Memory B cell (primary cell): ENCODE results near the gene RNU6-1.

Experiments
- ATAC-seq: fragments of 150-1000 bp; cut with Tn5 transposase; 2 replicates; pipeline ENCODE4 v1.10.0; 2021; ENCODE audit warnings: low read depth, mild to moderate bottlenecking, moderate library complexity
- DNase-seq, 2 donors: peaks; one replicate each; pipeline ENCODE4 v3.0.0; 2022; ENCODE audit warnings: low spot score in 2 of 2
- H3K27ac Mint-ChIP-seq: one replicate; pipeline ENCODE4 v1.8.0; 2022; ENCODE audit warnings: mild to moderate bottlenecking, moderate library complexity, mixed read lengths
- H3K27me3 Mint-ChIP-seq: one replicate; pipeline ENCODE4 v1.8.0; 2022; ENCODE audit warnings: mixed read lengths
- H3K36me3 Mint-ChIP-seq: one replicate; pipeline ENCODE4 v1.8.0; 2022; ENCODE audit warnings: mild to moderate bottlenecking, mixed read lengths
- H3K4me1 Mint-ChIP-seq: one replicate; pipeline ENCODE4 v1.8.0; 2022; ENCODE audit warnings: mixed read lengths
- H3K4me3 Mint-ChIP-seq: one replicate; pipeline ENCODE4 v1.8.0; 2022; ENCODE audit warnings: mild to moderate bottlenecking, moderate library complexity, mixed read lengths
- H3K9me3 Mint-ChIP-seq: one replicate; pipeline ENCODE4 v1.8.0; 2022; ENCODE audit warnings: mixed read lengths

Gene RNU6-1

DNA sequence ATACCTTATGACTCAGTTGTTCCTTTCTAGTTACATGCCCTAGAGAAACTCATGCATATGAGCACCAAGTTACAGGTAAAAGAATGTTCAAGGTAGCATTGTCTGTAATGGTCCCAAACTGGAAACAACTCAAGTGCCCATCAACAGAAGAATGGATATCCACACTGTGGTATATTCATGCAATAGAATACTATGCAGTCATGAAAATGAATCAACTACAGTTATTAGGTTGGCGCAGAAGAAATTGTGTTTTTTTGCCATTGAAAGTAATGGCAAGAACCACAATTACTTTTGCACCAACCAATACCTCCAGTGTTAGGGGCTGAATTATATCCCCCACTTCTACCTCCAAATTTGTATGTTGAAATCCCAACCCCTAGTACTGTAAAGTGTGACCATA is 9.7 kb upstream of the RNU6-1 start:
- Mint-ChIP-seq H3K4me3 (no peak overlapping the region), H3K27ac (no peak overlapping the region), H3K9me3 (no peaks in the 10 kb centered on the region), H3K4me1 (peaks cover 13% of the 10 kb centered on the region), H3K27me3 (peaks cover 8% of the 10 kb centered on the region), H3K36me3 (no peaks in the 10 kb centered on the region)
- no peak for DNase-seq
- ATAC-seq = no peak

DNA sequence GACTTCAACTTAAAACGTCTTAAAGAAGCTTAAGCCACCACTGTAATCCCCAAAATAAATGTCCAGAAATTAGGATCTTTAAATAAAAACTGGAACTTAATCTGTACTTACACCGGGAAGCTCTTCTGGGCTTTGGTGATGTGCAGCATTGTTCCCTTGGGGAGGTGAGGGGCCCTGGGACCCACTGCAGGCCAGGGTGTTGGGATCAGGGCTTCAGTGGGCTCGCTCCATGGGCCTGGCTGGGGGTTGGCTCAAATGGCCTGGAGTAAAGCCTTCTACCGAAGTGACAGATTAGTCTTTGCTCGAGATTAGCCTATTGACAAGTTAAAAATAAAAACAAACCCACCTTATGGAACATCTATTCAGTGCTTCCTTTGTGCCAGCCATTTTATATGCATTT is 6.1 kb upstream of the RNU6-1 start:
- Mint-ChIP-seq H3K36me3 (no peaks in the 10 kb centered on the region), H3K9me3 (no peaks in the 10 kb centered on the region), H3K4me1 (peaks cover 9% of the 10 kb centered on the region), H3K27me3 (peaks cover 8% of the 10 kb centered on the region), H3K27ac (no peak overlapping the region), H3K4me3 (no peak overlapping the region)
- ATAC-seq = no peak
- DNase-seq = no peak

DNA sequence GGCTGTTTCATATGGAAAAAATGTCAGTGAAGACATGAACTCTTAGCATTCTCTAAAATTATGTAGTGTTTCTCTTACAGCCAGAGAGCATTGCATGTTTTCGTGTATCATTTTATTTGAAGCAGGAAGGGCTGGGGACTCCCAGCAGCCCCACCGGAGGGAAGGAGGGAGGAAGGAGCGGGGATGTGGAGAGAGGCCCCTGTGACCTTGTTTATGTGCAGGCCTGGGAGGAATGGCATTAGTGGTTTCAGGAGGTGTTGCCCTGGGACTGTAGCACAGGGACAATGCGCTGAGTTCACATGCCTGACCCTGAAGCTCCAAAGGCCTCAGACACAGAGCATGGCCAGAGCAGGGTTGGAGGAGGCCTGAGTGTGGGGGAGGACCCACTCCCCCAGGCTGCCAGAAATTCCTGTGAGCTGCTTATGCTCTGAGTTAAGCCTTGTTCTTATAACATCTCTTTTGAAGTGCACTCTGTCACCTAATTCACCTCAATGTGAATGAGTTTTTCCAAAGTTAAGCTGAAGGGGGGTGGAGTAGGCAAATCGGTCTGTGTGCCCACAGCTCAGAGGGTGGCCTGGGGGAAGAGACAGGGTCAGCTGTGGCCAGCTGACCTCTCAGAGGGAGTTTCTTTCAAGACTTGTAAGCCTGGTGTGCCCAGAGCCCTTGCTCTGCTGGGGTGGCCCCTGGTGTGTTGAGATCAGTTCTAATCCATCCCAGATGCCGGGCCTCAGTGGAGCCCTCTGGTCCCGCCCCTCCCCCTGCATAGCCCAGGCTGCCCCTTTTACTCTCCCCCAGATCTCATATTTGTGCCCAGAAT is 3.9 kb upstream of the RNU6-1 start:
- H3K27me3 Mint-ChIP-seq = peaks cover 4% of the 10 kb centered on the region
- H3K4me3 Mint-ChIP-seq = no peak overlapping the region
- H3K27ac Mint-ChIP-seq = no peak overlapping the region
- no peaks in the 10 kb centered on the region for H3K36me3 Mint-ChIP-seq
- DNase-seq = no peak
- no peak for ATAC-seq
- no peaks in the 10 kb centered on the region for H3K9me3 Mint-ChIP-seq
- H3K4me1 Mint-ChIP-seq = peaks cover 10% of the 10 kb centered on the region

DNA sequence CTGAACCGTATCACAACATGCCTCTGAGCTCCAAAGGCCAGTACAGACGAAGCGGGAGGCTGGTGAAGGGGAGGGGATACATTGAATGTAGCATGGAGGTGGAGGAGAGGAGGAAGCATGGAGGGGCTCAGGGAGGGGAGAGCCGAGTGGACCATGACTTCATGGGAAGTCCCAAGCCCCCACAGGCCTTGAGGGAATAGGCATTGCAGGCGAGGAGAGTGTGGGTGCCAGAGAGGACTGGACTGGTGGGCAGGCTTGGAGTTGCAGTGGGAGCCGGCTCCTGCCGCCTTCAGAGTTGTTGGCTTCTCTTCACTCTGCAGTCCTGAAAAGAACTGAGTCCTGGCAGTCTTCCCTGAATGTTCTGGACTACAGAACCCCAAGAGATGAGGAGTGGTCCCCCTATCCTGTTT is 3.3 kb upstream of the RNU6-1 start:
- H3K4me3 Mint-ChIP-seq = no peak overlapping the region
- peaks cover 10% of the 10 kb centered on the region for H3K4me1 Mint-ChIP-seq
- no peak overlapping the region for H3K27ac Mint-ChIP-seq
- ATAC-seq (no peak), DNase-seq (no peak)
- peaks cover 3% of the 10 kb centered on the region for H3K27me3 Mint-ChIP-seq
- H3K9me3 Mint-ChIP-seq = no peaks in the 10 kb centered on the region
- H3K36me3 Mint-ChIP-seq = no peaks in the 10 kb centered on the region

DNA sequence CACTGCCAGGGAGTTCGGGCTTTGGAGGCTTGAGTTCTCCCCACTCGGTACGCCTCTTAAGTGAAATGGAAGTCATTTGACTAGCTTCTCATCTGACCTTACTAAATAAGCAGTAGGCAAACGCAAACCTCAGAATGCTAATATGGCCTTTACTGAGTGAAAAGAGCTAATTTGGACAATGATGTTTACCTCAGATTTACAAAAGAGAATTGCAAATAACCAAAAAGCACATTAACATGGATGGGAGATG is 1.6 kb upstream of the RNU6-1 start:
- Mint-ChIP-seq H3K27me3 (peaks cover 3% of the 10 kb centered on the region), H3K4me1 (peaks cover 12% of the 10 kb centered on the region), H3K36me3 (no peaks in the 10 kb centered on the region), H3K4me3 (peak overlapping the region; percentile 98), H3K27ac (no peak overlapping the region), H3K9me3 (no peaks in the 10 kb centered on the region)
- no peak for ATAC-seq
- no peak for DNase-seq

DNA sequence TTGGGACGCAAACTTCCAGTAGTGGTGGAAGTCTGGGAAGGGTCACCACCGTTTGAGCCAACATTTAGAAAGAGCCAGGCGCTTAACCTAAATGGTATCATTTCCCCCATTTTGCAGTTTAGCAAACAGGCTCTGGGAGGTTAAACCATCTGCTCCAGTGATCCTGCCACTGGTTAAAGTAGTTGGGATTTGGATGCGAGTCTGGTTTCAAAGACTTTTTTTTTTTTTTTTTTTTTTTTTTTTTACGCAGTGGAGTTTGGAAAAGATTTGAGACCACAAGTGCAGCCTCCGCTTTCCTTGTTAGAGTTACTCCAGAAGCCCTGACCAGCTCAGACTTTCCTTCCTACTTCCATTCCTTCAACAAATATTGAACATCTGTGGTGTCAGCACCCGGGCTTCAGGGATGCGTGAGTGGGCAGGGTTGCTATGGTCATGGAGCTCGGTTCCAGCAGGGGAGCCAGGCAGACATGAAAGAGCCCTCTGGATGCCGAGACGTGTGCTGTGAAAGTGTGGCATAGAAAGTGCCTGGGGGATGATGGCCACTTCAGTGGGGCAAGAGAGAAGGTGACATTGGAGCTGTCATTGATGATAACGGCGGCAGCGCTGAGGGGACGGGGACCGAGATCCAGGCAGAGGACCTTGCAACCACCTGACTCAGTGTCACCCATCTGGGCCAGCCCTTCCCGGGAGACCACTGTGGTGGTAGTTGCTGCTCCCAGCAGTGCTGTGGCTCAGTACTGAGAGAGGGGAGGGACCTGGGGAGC is 1.1 kb upstream of the RNU6-1 start:
- Mint-ChIP-seq H3K9me3 (no peaks in the 10 kb centered on the region), H3K27ac (peak overlapping the region; percentile 100), H3K4me1 (peaks cover 13% of the 10 kb centered on the region), H3K36me3 (no peaks in the 10 kb centered on the region), H3K4me3 (peak overlapping the region; percentile 98), H3K27me3 (peaks cover 3% of the 10 kb centered on the region)
- ATAC-seq = no peak
- peak in 1 of 2 donors; percentile 37 for DNase-seq

DNA sequence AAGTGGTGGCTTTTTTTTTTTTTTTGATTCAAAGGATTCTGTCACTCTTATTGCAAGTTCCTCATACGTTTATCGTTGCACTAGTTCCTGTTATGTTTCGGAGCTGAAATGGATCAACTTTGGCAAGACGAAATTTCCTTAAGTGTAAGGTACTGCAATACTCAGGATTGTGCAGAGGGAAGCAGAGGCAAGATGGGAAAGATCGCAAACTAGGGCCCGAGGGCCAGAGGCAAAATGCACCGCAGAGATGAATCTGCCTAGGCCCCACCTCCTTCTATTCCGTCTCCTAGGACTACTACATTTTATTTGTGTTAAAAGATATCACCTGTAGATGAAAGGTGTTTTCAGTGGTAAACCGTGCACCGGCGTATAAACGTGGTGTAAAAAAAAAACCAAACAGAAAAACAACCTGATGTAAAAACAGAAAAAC is 331 bp downstream of the RNU6-1 start:
- Mint-ChIP-seq H3K4me1 (peaks cover 18% of the 10 kb centered on the region), H3K27me3 (peaks cover 4% of the 10 kb centered on the region), H3K36me3 (no peaks in the 10 kb centered on the region), H3K4me3 (peak overlapping the region; percentile 98), H3K27ac (peak overlapping the region; percentile 100), H3K9me3 (no peaks in the 10 kb centered on the region)
- DNase-seq (peak in 1 of 2 donors; percentile 54), ATAC-seq (peak; percentile 28)

DNA sequence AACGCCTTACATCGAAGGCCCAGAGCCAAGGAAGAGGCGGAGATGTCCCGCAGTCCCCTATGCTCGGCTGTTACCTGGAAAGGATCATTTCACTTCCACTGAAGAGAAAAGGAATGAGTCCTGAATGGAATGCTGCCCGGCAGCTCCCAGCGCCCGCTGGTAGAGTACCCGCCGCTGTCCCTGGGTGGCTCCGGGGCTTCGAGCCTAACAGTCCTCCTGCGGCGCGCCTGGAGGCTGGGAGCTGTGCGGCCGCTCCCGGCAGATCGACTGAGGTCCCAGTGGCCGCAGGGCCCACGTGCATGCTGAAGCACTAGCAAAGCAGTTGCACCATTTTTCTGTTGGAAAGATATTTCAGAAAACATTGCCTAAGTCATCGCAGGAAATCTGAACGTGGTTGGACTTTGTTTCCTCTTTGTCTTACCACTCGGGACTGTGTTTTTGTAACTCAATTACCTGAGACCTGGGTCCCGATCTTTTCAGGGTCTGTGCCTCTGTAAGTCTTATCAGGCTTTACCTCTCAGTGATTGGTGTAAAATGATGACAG is 984 bp downstream of the RNU6-1 start:
- Mint-ChIP-seq H3K4me3 (peak overlapping the region; percentile 44), H3K36me3 (no peaks in the 10 kb centered on the region), H3K9me3 (no peaks in the 10 kb centered on the region), H3K4me1 (peaks cover 25% of the 10 kb centered on the region), H3K27me3 (peaks cover 10% of the 10 kb centered on the region), H3K27ac (peak overlapping the region; percentile 100)
- ATAC-seq (no peak), DNase-seq (no peak)

DNA sequence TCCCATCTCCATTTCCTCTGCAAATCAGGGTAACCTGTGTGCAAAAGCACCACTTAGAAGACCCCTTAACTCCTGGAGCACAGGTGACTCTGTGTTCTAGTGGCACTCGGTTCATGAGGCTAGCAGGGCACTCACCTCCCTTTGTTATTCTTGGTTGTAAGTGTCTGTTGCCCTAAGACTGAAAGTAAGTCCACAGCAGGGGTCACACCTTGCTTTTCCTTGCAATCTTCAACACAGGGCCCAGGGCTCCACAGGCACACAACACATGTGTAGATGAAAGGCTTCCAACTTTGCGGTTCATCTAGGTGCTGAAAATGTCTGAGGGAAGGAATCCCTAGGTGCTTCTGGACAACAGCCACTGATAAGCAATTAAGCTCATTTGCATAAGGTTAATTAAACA is 2.9 kb downstream of the RNU6-1 start:
- Mint-ChIP-seq H3K9me3 (no peaks in the 10 kb centered on the region), H3K27ac (no peak overlapping the region), H3K4me3 (no peak overlapping the region), H3K36me3 (no peaks in the 10 kb centered on the region), H3K4me1 (peaks cover 31% of the 10 kb centered on the region), H3K27me3 (peaks cover 14% of the 10 kb centered on the region)
- ATAC-seq = no peak
- DNase-seq = no peak

DNA sequence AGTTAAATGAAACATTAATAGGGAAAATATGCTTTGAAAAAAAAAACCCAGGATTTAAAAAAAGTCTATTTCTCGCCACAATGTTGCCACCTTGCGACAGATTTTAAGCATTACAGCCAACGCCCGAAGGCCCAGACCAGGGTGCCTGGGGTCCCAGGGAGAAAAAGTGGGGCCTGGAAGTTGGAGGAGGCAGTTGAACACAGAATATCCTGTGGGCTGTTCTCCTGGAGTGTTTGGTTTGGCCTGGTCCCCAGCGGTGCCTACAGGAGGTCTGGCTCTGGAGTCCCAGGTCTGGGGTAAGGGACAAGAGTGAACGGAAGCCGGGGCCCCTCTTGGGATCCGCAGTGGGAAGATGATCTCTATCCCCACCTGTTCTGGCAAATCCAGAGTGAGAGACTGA is 3.4 kb downstream of the RNU6-1 start:
- Mint-ChIP-seq H3K36me3 (no peaks in the 10 kb centered on the region), H3K4me1 (peaks cover 30% of the 10 kb centered on the region), H3K4me3 (peak overlapping the region; percentile 28), H3K27me3 (peaks cover 15% of the 10 kb centered on the region), H3K9me3 (no peaks in the 10 kb centered on the region), H3K27ac (no peak overlapping the region)
- DNase-seq = peak in 1 of 2 donors; percentile 56
- ATAC-seq = no peak

DNA sequence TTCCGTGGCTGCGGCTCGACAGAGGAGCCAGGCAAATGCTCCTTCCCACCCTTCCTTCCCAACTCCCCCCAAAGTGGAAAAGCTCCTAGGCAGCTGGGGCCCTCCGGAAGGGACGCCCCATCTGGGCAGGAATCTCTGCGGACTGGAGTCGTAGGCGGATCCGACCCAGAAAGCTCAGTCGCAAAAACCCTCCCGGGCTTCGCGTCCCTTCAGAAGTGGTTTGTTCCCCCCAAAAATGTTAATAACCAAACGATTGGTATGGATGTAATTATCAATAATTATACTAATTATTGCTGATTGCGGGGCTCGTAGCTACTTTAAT is 3.8 kb downstream of the RNU6-1 start:
- Mint-ChIP-seq H3K36me3 (no peaks in the 10 kb centered on the region), H3K4me3 (peak overlapping the region; percentile 77), H3K27me3 (peaks cover 17% of the 10 kb centered on the region), H3K4me1 (peaks cover 26% of the 10 kb centered on the region), H3K27ac (no peak overlapping the region), H3K9me3 (no peaks in the 10 kb centered on the region)
- DNase-seq (no peak), ATAC-seq (no peak)

DNA sequence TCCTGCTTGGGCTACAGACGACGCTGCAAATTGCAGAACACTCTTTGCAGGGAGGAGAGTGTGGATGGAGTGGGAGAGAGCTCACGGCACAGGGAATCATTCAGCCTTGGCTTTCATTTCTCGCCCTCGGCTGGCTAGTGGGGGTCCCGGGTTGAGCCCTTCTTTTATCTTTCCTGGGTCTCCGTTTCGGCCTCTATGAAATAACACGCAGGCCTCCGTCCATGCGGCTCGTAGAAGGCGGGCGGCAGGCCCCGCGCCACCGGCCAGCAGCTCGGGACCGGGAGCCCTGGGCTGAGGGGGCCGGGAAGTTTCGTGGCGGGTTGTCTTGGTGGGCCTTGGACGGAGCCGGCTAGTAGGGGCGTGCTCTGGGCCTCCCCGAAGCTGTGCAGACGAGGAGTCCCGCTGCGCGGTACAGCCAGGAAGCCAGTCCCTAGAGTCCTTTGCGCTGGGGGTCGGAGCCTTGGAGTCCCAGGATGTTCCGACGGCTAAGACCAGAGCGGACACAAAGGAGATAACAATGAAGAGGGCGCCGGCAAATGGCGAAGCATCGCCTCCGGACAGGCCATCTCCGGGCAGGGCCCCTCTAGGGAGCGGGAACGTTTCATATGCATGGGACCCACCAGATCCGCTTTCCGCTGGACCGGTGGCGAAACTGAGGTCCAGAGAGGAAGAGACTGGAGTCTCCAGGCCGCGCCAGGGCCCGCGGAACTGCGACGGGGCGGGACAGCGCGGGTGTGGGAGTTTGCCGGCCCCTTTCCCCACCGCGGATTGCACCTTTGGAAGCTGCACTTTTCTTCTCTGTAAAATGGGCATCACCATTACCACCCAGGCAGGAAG is 4.3 kb downstream of the RNU6-1 start:
- Mint-ChIP-seq H3K27ac (no peak overlapping the region), H3K36me3 (no peaks in the 10 kb centered on the region), H3K27me3 (peaks cover 22% of the 10 kb centered on the region), H3K4me1 (peaks cover 24% of the 10 kb centered on the region), H3K9me3 (no peaks in the 10 kb centered on the region), H3K4me3 (peak overlapping the region; percentile 77)
- peak in 1 of 2 donors; percentile 54 for DNase-seq
- ATAC-seq = no peak

DNA sequence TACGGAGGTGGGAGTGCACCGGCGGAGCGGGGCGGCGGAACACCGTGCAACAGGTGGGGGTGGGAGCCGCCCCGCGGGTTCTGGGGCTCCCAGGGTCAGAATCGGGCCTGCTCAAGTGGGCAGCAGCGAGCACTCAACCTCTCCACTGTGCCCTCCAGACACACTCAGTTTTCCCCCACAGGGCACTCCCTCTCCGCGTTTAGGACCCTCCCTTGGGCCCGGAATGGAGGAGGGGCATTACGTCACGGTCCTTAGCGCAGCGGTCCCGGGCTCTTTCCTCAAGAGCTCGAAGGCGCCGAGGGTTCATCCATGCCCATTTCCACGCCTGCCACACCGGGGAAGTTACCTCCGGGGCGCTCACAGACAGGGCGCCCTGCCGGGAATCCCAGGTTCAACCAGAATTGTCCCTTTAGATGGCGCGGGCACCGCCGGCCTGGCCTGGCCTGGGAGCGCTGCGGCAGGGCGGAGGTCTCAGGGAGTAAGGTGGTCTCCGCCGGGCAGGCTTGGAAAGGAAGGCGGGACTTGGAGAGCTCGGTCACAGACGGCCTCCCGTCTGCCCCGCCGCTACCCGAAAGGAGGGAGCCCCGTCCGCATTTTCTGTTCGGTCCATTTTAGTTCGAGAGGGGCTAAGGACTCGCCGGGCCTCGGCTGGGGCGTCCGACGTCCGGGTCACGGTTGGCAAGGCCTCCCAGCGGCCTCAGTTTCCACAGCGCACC is 5.1 kb downstream of the RNU6-1 start:
- Mint-ChIP-seq H3K27me3 (peaks cover 24% of the 10 kb centered on the region), H3K36me3 (no peaks in the 10 kb centered on the region), H3K4me3 (peak overlapping the region; percentile 77), H3K27ac (peak overlapping the region; percentile 78), H3K4me1 (peaks cover 24% of the 10 kb centered on the region), H3K9me3 (no peaks in the 10 kb centered on the region)
- ATAC-seq (no peak), DNase-seq (no peak)
